ENCODE results near the gene TMEM178A. TPM values are rescaled to one million over a fixed set of nuclear protein-coding genes. Genes with fewer than 3 reads are reported as not detected.

The TMEM178A gene
- total and polyA plus RNA-seq, 2 of the 4 experiments (the other 2 are of a cell fraction): 0.18 to 1.8 TPM

- Histone ChIP-seq H3K9ac (ENCODE audit: low read depth, low read length) (no peak overlapping the region), H3K4me1 (ENCODE audit: control insufficient read depth, insufficient read depth, low read length) (peaks cover 6% of the 10 kb centered on the region; the same call in 1 of the 2 replicates), H3K18ac (ENCODE audit: low read depth, low read length) (no peak overlapping the region; the same call in 1 of the 2 replicates), H3K79me1 (ENCODE audit: low read depth in 1 of 2, low read length in 2 of 2) (no peaks in the 10 kb centered on the region), H2BK20ac (ENCODE audit: low read depth, low read length) (peak overlapping the region; percentile 65; the same call in 1 of the 2 replicates), H4K8ac (ENCODE audit: low read depth in 2 of 2, low read length in 2 of 2) (peak overlapping the region in 1 of 2 experiments; percentile 34; a peak in 1 of 4 replicates), H2BK120ac (ENCODE audit: low read depth, low read length) (peak overlapping the region; percentile 60), H2BK5ac (ENCODE audit: low read depth, low read length, poor library complexity, severe bottlenecking) (peak overlapping the region; percentile 62), H3K4me3 (ENCODE audit: insufficient read depth, low read depth, low read length) (no peak overlapping the region), H4K5ac (ENCODE audit: low read depth, low read length) (no peak overlapping the region), H3K27me3 (ENCODE audit: control insufficient read depth, insufficient read depth, low read length) (no peaks in the 10 kb centered on the region), H3K36me3 (ENCODE audit: control insufficient read depth, insufficient read depth, low read length) (no peaks in the 10 kb centered on the region), H2AK9ac (replicated peaks; ENCODE audit: low read depth, low read length, poor library complexity) (no peak overlapping the region), H3K4ac (ENCODE audit: low read depth, low read length) (peak overlapping the region; percentile 31; the same call in 1 of the 2 replicates), H3K23ac (ENCODE audit: low read depth, low read length) (peak overlapping the region; percentile 14; the same call in 1 of the 2 replicates), H3K14ac (replicated peaks; ENCODE audit: low read depth, low read length) (peak overlapping the region; percentile 20), H3K4me2 (ENCODE audit: low read depth, low read length) (no peak overlapping the region), H3K9me3 (ENCODE audit: control insufficient read depth, insufficient read depth, low read length) (no peaks in the 10 kb centered on the region), H3K27ac (ENCODE audit: insufficient read depth, low read length) (no peak overlapping the region), H3K56ac (ENCODE audit: extremely low read depth, insufficient read depth, low read length) (no peak overlapping the region), H2BK15ac (ENCODE audit: low read depth, low read length) (peak overlapping the region; percentile 8; the same call in 2 of the 3 replicates), H2AFZ (replicated peaks; ENCODE audit: low read length, poor library complexity) (no peak overlapping the region), H3K9me1 (ENCODE audit: insufficient read depth, low read length) (peaks cover 3% of the 10 kb centered on the region), H4K91ac (ENCODE audit: insufficient read depth, low read depth, low read length) (no peak overlapping the region), H2AK5ac (ENCODE audit: low read depth, low read length) (no peak overlapping the region), H4K20me1 (ENCODE audit: insufficient read depth, low read length) (no peaks in the 10 kb centered on the region)
- WGBS, 2 experiments (ENCODE audit: extremely low coverage in 2 of 2, insufficient read length in 1 of 2): no CpG with 5 or more reads among the region's 3 CpGs
- intact Hi-C loops (cut with micrococcal nuclease): loop anchor here (5.0 kb wide), 1 partner anchor 41 kb away; no protein-coding TSS in a partner anchor
- dilution Hi-C loops (cut with HindIII; ENCODE audit: low sequenced_read_pairs, unreplicated experiment): no loop called here
- in situ Hi-C loops (cut with MboI; ENCODE audit: low sequenced_read_pairs): no loop called here
- peak; percentile 84 for TF ChIP-seq CEBPB (IDR thresholded peaks at IDR 0.05; ENCODE audit: low read depth, low read length)
- peak; percentile 95 for TF ChIP-seq RCOR1 (IDR thresholded peaks at IDR 0.05; ENCODE audit: insufficient replicate concordance, low read length)
- peak; percentile 57 for TF ChIP-seq BHLHE40 (IDR thresholded peaks at IDR 0.05; ENCODE audit: low read depth, low read length)
- TF ChIP-seq RAD21 (IDR thresholded peaks at IDR 0.05; ENCODE audit: low read length): no peak
- TF ChIP-seq, protein P1, sequence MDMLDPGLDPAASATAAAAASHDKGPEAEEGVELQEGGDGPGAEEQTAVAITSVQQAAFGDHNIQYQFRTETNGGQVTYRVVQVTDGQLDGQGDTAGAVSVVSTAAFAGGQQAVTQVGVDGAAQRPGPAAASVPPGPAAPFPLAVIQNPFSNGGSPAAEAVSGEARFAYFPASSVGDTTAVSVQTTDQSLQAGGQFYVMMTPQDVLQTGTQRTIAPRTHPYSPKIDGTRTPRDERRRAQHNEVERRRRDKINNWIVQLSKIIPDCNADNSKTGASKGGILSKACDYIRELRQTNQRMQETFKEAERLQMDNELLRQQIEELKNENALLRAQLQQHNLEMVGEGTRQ (IDR thresholded peaks at IDR 0.05; ENCODE audit: low read depth, low read length): no peak
- TF ChIP-seq, protein P2, sequence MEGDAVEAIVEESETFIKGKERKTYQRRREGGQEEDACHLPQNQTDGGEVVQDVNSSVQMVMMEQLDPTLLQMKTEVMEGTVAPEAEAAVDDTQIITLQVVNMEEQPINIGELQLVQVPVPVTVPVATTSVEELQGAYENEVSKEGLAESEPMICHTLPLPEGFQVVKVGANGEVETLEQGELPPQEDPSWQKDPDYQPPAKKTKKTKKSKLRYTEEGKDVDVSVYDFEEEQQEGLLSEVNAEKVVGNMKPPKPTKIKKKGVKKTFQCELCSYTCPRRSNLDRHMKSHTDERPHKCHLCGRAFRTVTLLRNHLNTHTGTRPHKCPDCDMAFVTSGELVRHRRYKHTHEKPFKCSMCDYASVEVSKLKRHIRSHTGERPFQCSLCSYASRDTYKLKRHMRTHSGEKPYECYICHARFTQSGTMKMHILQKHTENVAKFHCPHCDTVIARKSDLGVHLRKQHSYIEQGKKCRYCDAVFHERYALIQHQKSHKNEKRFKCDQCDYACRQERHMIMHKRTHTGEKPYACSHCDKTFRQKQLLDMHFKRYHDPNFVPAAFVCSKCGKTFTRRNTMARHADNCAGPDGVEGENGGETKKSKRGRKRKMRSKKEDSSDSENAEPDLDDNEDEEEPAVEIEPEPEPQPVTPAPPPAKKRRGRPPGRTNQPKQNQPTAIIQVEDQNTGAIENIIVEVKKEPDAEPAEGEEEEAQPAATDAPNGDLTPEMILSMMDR (conservative IDR thresholded peaks at IDR 0.05; ENCODE audit: low read depth, low read length): no peak
- TF ChIP-seq MAZ (IDR thresholded peaks at IDR 0.05; ENCODE audit: borderline replicate concordance, low read depth, low read length): no peak
- no peak for TF ChIP-seq CHD1 (IDR thresholded peaks at IDR 0.05; ENCODE audit: low read depth, low read length)
- no peak for TF ChIP-seq POLR2A (IDR thresholded peaks at IDR 0.05; ENCODE audit: low read depth, low read length)
- TF ChIP-seq FOS (IDR thresholded peaks at IDR 0.05; ENCODE audit: low read depth, low read length): peak; percentile 80
- no peak for TF ChIP-seq MXI1 (IDR thresholded peaks at IDR 0.05; ENCODE audit: borderline replicate concordance, low read depth, low read length)
- TF ChIP-seq RFX5 (IDR thresholded peaks at IDR 0.05; ENCODE audit: low read depth, low read length): no peak
- no peak for TF ChIP-seq NFE2L2 (IDR thresholded peaks at IDR 0.05; ENCODE audit: low read depth, low read length)
- TF ChIP-seq SMC3 (IDR thresholded peaks at IDR 0.05; ENCODE audit: low read depth, low read length): no peak
- peak; percentile 37; the same call in 1 of the 2 replicates for TF ChIP-seq MAFK (IDR thresholded peaks at IDR 0.05; ENCODE audit: low read depth, low read length)
- TF ChIP-seq, protein P3, sequence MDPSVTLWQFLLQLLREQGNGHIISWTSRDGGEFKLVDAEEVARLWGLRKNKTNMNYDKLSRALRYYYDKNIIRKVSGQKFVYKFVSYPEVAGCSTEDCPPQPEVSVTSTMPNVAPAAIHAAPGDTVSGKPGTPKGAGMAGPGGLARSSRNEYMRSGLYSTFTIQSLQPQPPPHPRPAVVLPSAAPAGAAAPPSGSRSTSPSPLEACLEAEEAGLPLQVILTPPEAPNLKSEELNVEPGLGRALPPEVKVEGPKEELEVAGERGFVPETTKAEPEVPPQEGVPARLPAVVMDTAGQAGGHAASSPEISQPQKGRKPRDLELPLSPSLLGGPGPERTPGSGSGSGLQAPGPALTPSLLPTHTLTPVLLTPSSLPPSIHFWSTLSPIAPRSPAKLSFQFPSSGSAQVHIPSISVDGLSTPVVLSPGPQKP (IDR thresholded peaks at IDR 0.05; ENCODE audit: borderline replicate concordance, low read depth, low read length): no peak
- DNase-seq (peak; percentile 98), ATAC-seq (ENCODE audit: low read depth) (peak; percentile 91)
- ChIA-PET CTCF (interaction anchor here (0.9 to 1.5 kb wide), 3 partner anchors 10 to 38 kb away, joined by 3 read pairs; no protein-coding TSS in a partner anchor), POLR2A (ENCODE audit: unreplicated experiment) (no interaction called here)
- BruUV-seq (replicated peaks): no TSS peak
Observed at GRCh38 chr2:39631718-39632117, 34.0 kb upstream of the TMEM178A start.

Data from IMR-90 (cell line).